ENCODE measurements around the gene TCEAL3.
"Not testable (repeated sequence)": the region's sequence is repeated elsewhere in the genome, so short reads cannot be mapped to it uniquely, and the experiment has no call there.

Gene TCEAL3

GRCh38 chrX:103626855-103627254 is 19.1 kb downstream of the TCEAL3 start:
- no peak for DNase-seq (ENCODE audit: low read depth)

DNA sequence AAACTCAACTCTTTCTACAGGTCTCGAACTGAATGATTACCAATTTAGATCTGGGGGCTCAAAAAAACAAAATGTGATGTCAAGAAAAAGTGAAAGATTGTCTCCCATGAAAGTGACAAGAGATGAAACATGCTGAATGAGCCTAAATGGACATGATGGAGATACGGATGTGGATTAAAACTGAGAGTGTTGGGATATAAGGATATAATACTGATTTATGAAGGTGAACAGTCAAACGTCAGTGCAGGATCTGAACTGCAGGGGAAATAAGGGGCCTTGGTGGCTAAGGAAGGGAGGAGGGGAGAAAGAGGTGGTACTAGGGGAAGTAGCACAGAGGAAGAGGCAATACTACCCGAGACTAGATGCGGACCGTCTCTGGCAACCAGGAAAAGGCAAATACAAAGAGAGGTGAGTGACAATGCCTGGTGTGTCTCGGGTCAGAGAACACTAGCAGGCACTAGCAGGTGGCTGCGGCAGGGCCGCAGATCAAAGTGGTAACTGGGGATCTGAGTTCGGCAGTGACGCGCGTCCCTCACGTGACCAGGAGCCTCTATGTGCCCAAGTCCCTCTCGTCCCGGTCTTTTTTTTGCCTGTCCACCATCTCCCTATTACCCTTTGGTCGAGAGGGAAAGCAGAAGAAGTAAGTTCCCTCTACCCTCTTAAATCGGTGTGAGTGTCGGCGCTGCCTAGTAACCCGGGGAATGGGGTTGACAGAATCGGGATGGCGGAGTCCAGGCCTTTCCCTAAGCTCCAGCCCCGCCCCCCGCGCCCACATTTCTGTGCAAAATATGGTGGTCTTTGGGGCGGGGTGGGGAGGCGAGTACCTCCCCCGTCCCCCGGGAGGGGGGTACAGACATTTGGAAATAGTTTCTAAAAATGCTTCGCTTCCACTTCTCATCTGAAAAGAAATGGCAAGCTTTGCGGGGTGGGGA is 20.9 kb downstream of the TCEAL3 start, which contains the start of gene TCEAL1:
Gene TCEAL1 (plus strand): TSS at position 590 of the 932 bp plus-strand sequence. CDS start 942 bp downstream, outside the sequence.
- no peak for DNase-seq (ENCODE audit: low read depth)

GRCh38 chrX:103629318-103630170 is 21.8 kb downstream of the TCEAL3 start:
- DNase-seq (ENCODE audit: low read depth): no peak

GRCh38 chrX:103630171-103630511 is 22.4 kb downstream of the TCEAL3 start:
- no peak for DNase-seq (ENCODE audit: low read depth)

GRCh38 chrX:103631145-103631544 is 23.4 kb downstream of the TCEAL3 start:
- no peak for DNase-seq (ENCODE audit: low read depth)

DNA sequence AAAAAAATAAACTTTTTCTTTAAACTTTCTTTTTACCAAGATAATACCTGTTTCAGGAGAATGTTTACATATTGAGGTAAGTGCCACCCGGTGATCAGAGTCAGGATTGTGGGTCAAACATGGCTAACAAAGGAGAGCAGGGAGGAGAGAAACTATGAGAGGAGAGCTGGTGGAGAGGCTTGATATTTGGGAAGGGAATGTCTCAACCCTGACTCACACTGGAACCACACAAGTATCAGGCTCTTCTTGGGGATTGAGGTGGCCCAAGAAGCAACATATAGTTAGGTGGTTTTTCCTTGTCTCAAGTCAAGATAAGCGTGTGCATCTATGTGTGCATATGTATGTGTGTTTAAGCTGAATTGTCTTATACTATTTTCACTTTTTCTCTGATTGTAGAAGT is 27.7 kb downstream of the TCEAL3 start:
- no peak for DNase-seq (ENCODE audit: low read depth)

- no peak for DNase-seq (ENCODE audit: low read depth)
Observed at GRCh38 chrX:103637604-103638338, 30.0 kb downstream of the TCEAL3 start.

DNA sequence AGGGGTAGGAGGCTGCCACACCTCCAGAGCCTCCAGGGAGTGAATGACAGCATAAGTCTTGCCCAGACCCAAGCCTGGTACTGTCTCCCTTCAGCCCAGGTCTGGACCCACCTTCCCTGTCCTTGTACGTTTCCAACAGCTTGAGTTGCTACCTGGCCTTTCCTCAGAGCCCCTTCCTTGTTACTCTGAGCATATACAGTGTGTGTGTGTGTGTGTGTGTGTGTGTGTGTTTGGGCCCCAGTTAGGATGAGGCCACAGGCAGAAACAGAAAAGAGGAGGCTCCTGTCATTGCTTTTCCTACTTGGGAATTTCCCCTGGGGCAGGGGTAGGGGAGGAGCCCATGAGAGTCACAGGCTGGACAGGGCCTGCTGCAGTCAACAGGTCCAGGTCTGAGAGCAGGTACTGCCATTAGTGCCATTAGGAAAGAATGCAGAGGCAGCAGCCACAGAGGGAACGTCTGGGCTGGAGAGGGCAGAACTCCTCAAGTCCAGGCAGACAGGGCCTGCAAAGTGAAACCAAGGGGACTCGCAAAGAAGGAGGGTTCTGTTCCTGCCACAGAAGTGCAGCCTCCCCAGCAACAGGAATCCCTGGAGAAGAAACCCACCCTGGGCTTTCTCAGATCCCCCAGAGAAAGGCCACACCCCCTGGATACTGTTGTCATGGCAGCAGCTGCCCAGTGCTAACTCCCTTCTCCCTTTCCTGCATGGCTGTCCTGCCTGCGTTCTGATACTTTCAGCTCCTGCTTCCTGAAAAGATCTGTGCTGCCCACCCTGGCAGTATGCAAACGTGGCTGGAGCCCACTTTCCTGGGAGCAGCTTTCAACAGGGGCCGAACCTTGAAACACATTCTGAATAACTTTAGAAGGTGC is 30.9 kb downstream of the TCEAL3 start:
- not testable (repeated sequence) for DNase-seq (ENCODE audit: low read depth)

DNA sequence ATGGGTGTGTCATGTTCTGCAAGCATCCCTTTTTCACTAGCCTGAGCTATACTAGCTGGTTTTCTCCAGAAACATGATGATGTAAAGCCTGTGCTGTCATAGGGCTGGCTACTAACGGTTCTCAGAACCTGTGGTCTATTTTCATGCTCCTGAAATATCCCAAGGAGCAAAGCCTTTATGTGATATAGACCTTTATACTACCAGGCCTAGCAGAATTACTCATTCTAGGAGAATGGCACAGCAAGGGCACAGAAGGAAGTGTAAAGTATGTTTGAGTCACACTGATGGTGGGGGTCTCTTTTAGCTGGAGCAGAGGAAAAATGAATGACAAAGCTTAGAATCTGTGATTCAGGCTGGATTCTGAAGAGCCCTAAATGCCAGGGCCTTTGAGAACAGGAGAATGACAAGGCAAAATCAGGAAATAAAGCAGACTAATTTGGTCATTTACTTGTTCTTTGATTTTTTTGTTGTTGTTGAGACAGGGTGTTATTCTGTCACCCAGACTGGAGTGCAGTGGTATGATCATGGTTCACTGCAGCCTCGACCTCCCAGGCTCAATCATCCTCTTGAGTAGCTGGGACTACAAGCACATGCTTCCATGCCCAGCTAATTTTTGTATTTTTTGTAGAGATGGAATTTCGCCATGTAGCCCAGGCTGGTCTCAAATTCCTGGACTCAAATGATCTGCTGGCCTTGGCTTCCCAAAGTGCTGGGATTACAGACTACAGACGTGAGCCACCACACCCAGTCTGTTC is 32.8 kb downstream of the TCEAL3 start:
- no peak for DNase-seq (ENCODE audit: low read depth)

- no peak for DNase-seq (ENCODE audit: low read depth)
Observed at GRCh38 chrX:103644125-103644524, 36.4 kb downstream of the TCEAL3 start.

DNA sequence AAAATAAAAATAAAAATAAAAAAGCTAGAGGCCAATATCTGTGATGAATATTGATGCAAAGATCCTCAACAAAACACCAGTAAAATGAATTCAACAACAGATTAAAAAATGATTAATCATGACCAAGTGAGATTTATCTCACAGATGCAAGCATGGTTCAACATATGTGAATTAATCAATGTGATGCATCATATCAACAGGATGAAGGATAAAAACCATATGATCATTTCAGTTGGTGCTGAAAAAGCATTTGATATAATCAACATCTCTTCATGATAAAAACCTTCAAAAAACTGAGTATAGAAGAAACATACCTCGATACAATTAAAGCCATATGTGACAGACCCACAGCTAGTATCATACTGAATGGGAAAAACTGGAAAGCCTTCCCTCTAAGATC is 39.9 kb downstream of the TCEAL3 start:
- no peak for DNase-seq (ENCODE audit: low read depth)

GRCh38 chrX:103651151-103651773 is 43.5 kb downstream of the TCEAL3 start:
- DNase-seq (ENCODE audit: low read depth): no peak

GRCh38 chrX:103655230-103656000 is 47.7 kb downstream of the TCEAL3 start:
- not testable (repeated sequence) for DNase-seq (ENCODE audit: low read depth)

GRCh38 chrX:103656617-103657016 is 48.9 kb downstream of the TCEAL3 start:
- no peak for DNase-seq (ENCODE audit: low read depth)

- DNase-seq (ENCODE audit: low read depth): not testable (repeated sequence)
Observed at GRCh38 chrX:103657066-103657465, 49.3 kb downstream of the TCEAL3 start.

- no peak for DNase-seq (ENCODE audit: low read depth)
Observed at GRCh38 chrX:103658681-103659433, 51.1 kb downstream of the TCEAL3 start.

GRCh38 chrX:103659460-103659859 is 51.7 kb downstream of the TCEAL3 start:
- not testable (repeated sequence) for DNase-seq (ENCODE audit: low read depth)
